ENCODE results near the gene TRIM7. TPM values are rescaled to one million over a fixed set of nuclear protein-coding genes. Genes with fewer than 3 reads are reported as not detected.
A peak's percentile ranks its signal among the peaks of the same experiment; 100 is the strongest.
"Not testable (repeated sequence)": the region's sequence is repeated elsewhere in the genome, so short reads cannot be mapped to it uniquely, and the experiment has no call there.

Gene TRIM7
- total RNA-seq, 2 donors from 2014 or later: 11.5 to 17.9 TPM

GRCh38 chr5:181212080-181212479 lies 7.1 kb upstream of the TRIM7 start:
- DNase-seq: no peak
- no peak for ATAC-seq
- intact Hi-C loops (cut with DNase I): no loop called here
- Histone ChIP-seq H3K9me3 (peaks cover 0 to 4% (median 0%) of the 10 kb centered on the region in 3 donors), H3K27me3 (no peaks in the 10 kb centered on the region), H3K36me3 (replicated peaks in 1 of 2; ENCODE audit: insufficient read depth in 1 of 2, low read depth in 2 of 2) (no peaks in the 10 kb centered on the region), H3K4me3 (no peak overlapping the region), H3K4me1 (peaks cover 13% of the 10 kb centered on the region), H3K27ac (no peak overlapping the region)
- 90 to 91% methylated on average over 6 of the region's 6 CpGs for WGBS, 2 donors
- TF ChIP-seq POLR2A (IDR thresholded peaks at IDR 0.05): no peak

GRCh38 chr5:181211208-181211607 lies 6.2 kb upstream of the TRIM7 start:
- TF ChIP-seq CTCF (IDR thresholded peaks at IDR 0.05) (no peak), POLR2A (IDR thresholded peaks at IDR 0.05) (no peak)
- ATAC-seq: no peak
- Histone ChIP-seq H3K4me1 (peaks cover 19% of the 10 kb centered on the region), H3K36me3 (replicated peaks in 1 of 2; ENCODE audit: insufficient read depth in 1 of 2, low read depth in 2 of 2) (no peaks in the 10 kb centered on the region), H3K27me3 (no peaks in the 10 kb centered on the region), H3K4me3 (no peak overlapping the region), H3K27ac (no peak overlapping the region), H3K9me3 (peaks cover 0 to 4% (median 0%) of the 10 kb centered on the region in 3 donors)
- no peak for DNase-seq
- WGBS, 2 donors: 60 to 72% methylated on average over 7 of the region's 7 CpGs
- intact Hi-C loops (cut with DNase I): no loop called here

- H3K27me3 ChIP-seq; H3K4me3 ChIP-seq; H3K27ac ChIP-seq; H3K36me3 ChIP-seq (replicated peaks in 1 of 2; ENCODE audit: insufficient read depth in 1 of 2, low read depth in 2 of 2); intact Hi-C loops (cut with DNase I); DNase-seq; ATAC-seq; H3K9me3 ChIP-seq: not testable (repeated sequence)
- 83 to 86% methylated on average over 17 of the region's 17 CpGs for WGBS, 2 donors
- peaks cover 25% of the 10 kb centered on the region for H3K4me1 ChIP-seq
These were observed 5.7 kb upstream of the TRIM7 start for GRCh38 chr5:181210698-181211097.

GRCh38 chr5:181210148-181210547 lies 5.2 kb upstream of the TRIM7 start:
- intact Hi-C loops (cut with DNase I); H3K36me3 ChIP-seq (replicated peaks in 1 of 2; ENCODE audit: insufficient read depth in 1 of 2, low read depth in 2 of 2); ATAC-seq; H3K9me3 ChIP-seq; H3K27ac ChIP-seq; H3K4me3 ChIP-seq; DNase-seq; H3K27me3 ChIP-seq: not testable (repeated sequence)
- peaks cover 30% of the 10 kb centered on the region for H3K4me1 ChIP-seq
- 76 to 80% methylated on average over 11 of the region's 11 CpGs for WGBS, 2 donors

- intact Hi-C loops (cut with DNase I); H3K27ac ChIP-seq; ATAC-seq; H3K36me3 ChIP-seq (replicated peaks in 1 of 2; ENCODE audit: insufficient read depth in 1 of 2, low read depth in 2 of 2); H3K9me3 ChIP-seq; H3K4me3 ChIP-seq; H3K27me3 ChIP-seq; DNase-seq: not testable (repeated sequence)
- WGBS, 2 donors: 82 to 88% methylated on average over 24 of the region's 24 CpGs
- peaks cover 41% of the 10 kb centered on the region for H3K4me1 ChIP-seq
These were observed 4.0 kb upstream of the TRIM7 start for GRCh38 chr5:181209006-181209405.

- ATAC-seq (no peak), DNase-seq (no peak)
- Histone ChIP-seq H3K27me3 (no peaks in the 10 kb centered on the region), H3K4me1 (peaks cover 42% of the 10 kb centered on the region), H3K36me3 (replicated peaks in 1 of 2; ENCODE audit: insufficient read depth in 1 of 2, low read depth in 2 of 2) (no peaks in the 10 kb centered on the region), H3K9me3 (peaks cover 0 to 4% (median 0%) of the 10 kb centered on the region in 3 donors), H3K4me3 (no peak overlapping the region), H3K27ac (peak overlapping the region in 2 of 4 donors; percentile 39 to 85)
- TF ChIP-seq POLR2A (IDR thresholded peaks at IDR 0.05): no peak
- no peak for TF ChIP-seq CTCF (IDR thresholded peaks at IDR 0.05)
- intact Hi-C loops (cut with DNase I): no loop called here
- WGBS, 2 donors: 41 to 44% methylated on average over 3 of the region's 3 CpGs
These were observed 2.9 kb upstream of the TRIM7 start for GRCh38 chr5:181207960-181208253.

- intact Hi-C loops (cut with DNase I): no loop called here
- Histone ChIP-seq H3K4me3 (no peak overlapping the region), H3K27me3 (no peaks in the 10 kb centered on the region), H3K27ac (peak overlapping the region; percentile 52 to 85 (median 67)), H3K9me3 (peaks cover 0 to 4% (median 0%) of the 10 kb centered on the region in 3 donors), H3K36me3 (replicated peaks in 1 of 2; ENCODE audit: insufficient read depth in 1 of 2, low read depth in 2 of 2) (no peaks in the 10 kb centered on the region), H3K4me1 (peaks cover 42% of the 10 kb centered on the region)
- DNase-seq (peak; percentile 81 to 89 (median 86)), ATAC-seq (peak; percentile 54)
- TF ChIP-seq POLR2A (IDR thresholded peaks at IDR 0.05) (peak in 1 of 3 donors; percentile 25), CTCF (IDR thresholded peaks at IDR 0.05) (no peak)
- WGBS, 2 donors: 1 to 2% methylated on average over 35 to 36 of the region's 36 CpGs
These were observed 2.4 kb upstream of the TRIM7 start for GRCh38 chr5:181207214-181207959.

Measured in body of pancreas (tissue), 4 donors.